ENCODE data around the gene SAYSD1.

SAYSD1 gene

GRCh38 chr6:39077882-39078594, 36.9 kb downstream of the SAYSD1 start:
- DNase-seq: peak; percentile 20

GRCh38 chr6:39076623-39077535, 38.1 kb downstream of the SAYSD1 start:
- peak; percentile 32 for DNase-seq

- DNase-seq: peak; percentile 12
Measured at GRCh38 chr6:39075807-39076622, 39.0 kb downstream of the SAYSD1 start.

DNA sequence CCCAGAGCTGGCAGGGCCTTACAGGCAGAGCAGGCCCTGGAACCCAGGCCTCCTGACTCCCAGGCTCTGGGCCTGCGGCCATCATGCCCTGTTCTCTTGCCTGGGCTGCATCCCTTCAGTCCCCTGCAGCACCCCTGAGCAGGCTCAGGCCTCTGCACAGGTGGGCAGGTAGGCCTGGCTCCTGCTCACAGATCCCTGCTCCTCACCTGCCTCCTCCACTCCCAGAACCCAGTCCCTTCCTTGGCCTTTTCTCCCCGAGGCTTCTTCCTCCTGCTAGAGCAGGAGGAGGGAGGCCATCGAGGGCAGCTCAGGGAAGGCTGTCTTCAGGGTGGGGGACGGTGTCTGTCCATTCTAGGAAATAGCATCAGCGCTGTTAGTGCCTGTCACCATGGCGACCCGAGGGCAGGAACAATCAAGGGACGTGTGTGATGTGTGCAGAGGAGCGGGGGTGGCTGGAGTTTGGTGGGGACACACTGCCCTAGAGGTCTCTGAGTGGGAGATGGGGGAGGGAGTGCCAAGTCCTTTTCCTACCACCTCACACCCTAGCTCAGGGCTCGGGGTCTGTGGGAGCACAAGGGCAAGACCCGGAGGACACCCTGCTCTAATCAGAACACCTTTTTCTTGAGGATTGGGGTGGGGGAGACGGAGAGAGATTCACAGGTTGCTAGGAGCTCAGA, 39.8 kb downstream of the SAYSD1 start:
- peak; percentile 35 for DNase-seq

DNA sequence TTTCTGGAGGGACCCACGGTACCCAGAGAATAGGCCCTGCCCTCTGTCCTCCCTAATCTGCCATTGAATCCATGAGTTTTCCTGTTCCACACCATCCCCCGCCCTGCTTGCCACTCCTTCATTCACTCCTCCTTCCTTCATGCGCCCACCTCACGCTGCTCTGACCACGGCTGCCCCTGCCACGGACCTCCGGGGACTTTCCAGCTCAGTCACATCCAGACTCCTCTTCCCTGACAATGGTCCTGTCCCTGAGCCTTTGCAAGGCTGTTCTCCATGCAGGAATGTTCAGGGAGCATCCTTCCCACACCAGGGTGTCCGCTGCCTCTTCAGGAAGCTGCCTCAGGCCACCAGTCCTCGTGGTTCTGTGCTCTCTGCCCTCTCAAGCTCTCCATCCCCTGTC, 40.5 kb downstream of the SAYSD1 start:
- peak; percentile 1 for DNase-seq

- DNase-seq: peak; percentile 26
Measured at GRCh38 chr6:39073471-39074355, 41.3 kb downstream of the SAYSD1 start.

- peak; percentile 37 for DNase-seq
Measured at GRCh38 chr6:39072830-39073229, 42.2 kb downstream of the SAYSD1 start.

DNA sequence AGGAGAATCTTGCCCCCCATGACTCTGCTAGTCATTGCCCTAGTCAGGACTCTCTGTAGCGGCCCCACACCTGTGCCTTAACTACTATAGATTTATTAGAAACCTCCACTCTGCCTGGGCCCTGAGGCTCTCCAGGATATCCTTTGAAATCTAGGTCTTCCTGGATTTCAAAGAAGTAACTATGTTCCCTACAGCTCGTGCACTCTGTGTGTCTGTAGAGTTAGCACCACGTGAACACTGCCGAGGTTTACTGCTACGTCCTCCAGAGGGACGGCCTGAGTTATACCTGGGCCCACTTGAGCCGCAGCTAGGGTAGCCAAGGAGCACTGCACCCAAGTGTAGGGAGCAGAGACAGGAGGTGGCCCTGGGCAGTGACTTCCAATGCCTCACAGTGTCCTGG, 46.6 kb downstream of the SAYSD1 start:
- no peak for DNase-seq

- DNase-seq: no peak
Measured at GRCh38 chr6:39065561-39065960, 49.4 kb downstream of the SAYSD1 start.

DNA sequence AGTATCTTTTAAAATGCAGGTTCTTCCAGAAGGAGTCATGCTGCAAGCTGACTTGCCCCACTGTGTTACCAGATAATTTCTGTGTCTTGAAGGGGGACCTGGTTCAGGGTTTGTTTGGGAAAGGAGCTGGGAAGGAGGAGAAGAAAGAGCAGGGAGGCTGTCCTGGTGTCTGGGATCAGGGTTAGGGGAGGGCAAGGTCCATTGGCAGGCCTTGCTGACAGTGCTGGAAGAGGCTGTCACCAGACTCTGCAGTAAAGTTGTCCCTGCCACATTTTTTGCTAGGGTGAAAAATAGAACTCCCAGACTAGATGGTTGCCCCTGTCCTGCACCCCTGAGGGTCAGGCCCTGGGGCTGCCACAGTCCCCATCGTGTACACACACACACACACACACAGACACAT, 51.5 kb downstream of the SAYSD1 start:
- DNase-seq: no peak

DNA sequence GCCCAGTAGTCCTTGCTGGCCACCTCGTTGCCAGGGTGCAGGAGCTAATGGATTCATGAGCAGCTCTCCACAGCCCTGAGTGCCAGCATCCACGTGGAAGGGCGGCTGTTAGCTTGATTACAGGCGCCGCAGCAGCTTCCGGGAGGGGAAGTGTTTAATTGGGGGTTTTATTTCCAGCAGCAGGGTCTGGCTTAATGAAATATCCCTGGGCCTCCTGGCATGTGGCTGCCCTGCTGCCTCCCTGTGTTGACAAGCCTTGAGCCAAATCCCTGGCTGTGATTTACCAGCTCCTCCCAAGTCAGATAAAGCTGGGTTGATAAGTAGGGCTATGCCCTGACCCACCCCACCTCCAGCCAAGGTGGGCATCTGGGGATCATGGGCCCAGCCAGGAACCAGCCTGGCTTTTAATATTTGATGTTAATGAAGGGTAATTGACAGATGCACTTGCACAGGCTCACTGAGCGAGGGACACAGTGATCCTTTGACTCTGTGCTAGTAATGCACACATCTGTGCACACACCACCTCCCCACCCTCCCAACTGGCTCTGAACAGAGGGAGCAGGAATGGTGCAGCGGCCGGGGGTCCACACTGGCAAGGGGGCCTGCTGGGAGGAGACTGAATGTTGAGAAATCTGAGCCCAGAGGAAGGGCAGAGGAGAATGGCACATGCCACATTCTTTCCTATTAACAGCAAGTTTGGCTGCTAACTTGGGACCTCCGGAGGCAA, 52.8 kb downstream of the SAYSD1 start:
- DNase-seq: no peak

GRCh38 chr6:39061588-39061987, 53.4 kb downstream of the SAYSD1 start:
- no peak for DNase-seq

DNA sequence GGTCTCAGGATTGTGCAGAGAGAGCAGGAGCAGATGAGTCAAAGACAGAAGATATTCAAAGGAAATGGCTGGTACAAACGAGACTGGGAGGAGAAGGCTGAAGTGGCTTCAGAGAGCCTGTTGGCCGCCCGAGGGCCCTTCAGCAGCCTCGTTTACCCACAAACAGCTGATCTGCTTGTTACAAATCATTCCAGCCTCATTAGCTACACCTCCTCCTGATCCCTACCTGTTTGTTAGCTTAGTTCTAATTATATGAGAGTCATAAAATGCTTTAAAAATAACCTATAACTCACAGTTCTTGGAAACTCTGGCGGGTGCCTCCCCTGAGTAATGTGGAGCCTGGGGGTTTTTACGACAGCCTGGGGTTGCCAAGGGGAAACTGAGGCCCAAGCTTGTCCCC, 53.8 kb downstream of the SAYSD1 start:
- DNase-seq: no peak

DNA sequence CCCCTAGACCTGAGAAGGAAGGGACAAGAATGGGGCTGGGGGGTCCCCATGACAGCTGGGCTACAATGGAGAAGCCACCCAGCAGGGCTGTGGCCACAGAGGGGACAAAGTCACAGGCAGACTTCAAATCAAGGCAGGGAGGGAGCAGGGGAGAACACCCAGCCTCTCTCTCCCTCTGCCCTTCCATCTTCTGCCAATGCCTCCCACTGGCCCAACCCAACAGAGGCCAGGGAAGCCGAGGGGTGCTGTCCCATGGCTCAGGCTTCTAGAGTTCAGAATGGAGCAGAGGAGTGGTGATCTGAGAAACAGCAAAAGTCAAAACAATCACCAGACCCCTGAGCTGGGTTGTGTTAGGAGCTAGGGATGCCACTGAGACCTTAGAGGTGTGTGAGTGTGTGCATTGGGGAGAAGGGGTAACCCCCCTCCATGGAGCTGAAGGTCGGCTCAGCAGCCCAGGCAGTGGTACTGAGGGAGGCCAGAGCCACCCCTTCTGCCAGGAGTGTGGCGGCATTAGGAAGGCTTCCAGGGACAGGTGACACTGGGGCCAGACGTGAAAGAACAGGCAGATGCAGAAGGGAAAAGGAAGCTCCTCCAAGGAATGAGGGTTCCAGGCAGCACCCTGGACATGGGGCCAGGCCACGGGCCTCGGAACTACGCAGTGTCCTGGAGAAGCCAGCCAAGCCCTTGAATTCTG, 54.4 kb downstream of the SAYSD1 start:
- DNase-seq: no peak

DNA sequence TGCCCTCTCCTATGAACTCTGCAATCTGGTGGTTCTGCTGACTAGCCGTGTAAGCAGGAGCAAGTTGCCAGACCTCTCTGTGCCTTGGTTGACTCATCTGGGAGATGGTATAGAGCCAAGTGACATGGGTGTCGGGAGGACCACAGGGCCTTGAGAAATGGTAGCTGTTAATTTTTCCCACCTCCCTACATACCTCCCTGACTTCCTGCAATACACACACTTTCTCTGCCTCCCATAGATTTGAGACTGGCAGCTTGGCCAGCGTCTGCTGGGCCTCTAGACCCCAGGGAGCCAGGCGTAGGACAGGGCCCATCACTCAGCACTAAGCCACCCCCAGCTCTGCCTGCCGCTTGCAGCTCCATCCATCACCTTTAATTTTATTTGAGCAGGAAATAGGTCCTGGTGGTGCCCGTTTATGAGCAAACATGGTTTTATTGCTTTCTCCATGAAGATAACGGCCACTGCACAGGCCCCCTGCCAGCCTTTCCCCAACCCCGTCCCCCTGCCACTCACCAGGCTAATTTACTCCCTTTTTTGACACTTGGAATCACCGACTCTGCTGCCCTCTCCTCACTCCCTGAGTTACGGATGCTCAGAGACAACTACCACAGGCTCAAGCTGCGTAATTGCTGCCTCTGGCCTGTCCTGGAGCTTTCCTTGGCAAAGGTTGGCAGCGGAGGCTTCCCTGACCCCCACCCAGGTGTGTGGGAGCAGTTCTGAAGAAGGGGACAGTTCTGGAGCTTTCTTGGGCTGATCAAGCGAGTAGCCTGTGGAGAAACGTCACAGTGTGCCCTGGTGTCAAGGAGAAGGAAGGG, 55.3 kb downstream of the SAYSD1 start:
- DNase-seq: no peak

- DNase-seq: no peak
Measured at GRCh38 chr6:39058471-39059147, 56.4 kb downstream of the SAYSD1 start.

GRCh38 chr6:39057251-39058155, 57.5 kb downstream of the SAYSD1 start:
- peak; percentile 27 for DNase-seq

GRCh38 chr6:39056681-39057080, 58.3 kb downstream of the SAYSD1 start:
- peak; percentile 32 for DNase-seq
